Transverse colon (tissue), 4 donors: ENCODE measurements around the gene KCNG1. TPM values are rescaled to one million over a fixed set of nuclear protein-coding genes. Genes with fewer than 3 reads are reported as not detected.

ENCODE experiments used
- DNase-seq: peaks from one replicate; pipeline ENCODE4 v3.0.0-alpha.2; 2019
- H3K27ac ChIP-seq, 4 donors: fragments of 200-600 bp; sonication (generic); 2 replicates each; pipeline ENCODE4 v1.5.1; 2016 to 2018; ENCODE audit warnings: inconsistent platforms in 4 of 4
- H3K27me3 ChIP-seq: fragments of 200-600 bp; sonication (generic); 2 replicates; pipeline ENCODE4 v1.5.1; 2017; ENCODE audit warnings: inconsistent platforms
- H3K36me3 ChIP-seq, 4 donors: fragments of 200-600 bp; sonication (generic); 2 replicates each; pipeline ENCODE4 v1.5.1; 2017 to 2019; ENCODE audit warnings: inconsistent platforms in 4 of 4
- H3K4me1 ChIP-seq, 4 donors: fragments of 200-600 bp; sonication (generic); 2 replicates each; pipeline ENCODE4 v1.5.1; 2017 to 2020; ENCODE audit warnings: inconsistent platforms in 4 of 4
- H3K4me3 ChIP-seq, 4 donors: fragments of 200-600 bp; sonication (generic); 1 replicate in 1 of 4; 2 replicates in 3 of 4; pipeline versions ENCODE4 v1.5.1 to v1.6.1; 2017 to 2019; ENCODE audit warnings: inconsistent platforms in 4 of 4
- H3K9me3 ChIP-seq, 2 donors: fragments of 200-600 bp; sonication (generic); 2 replicates each; pipeline ENCODE4 v1.5.1; 2017 to 2019; ENCODE audit warnings: inconsistent platforms in 2 of 2
- EP300 ChIP-seq: sonication (generic); formaldehyde crosslinking; IDR thresholded peaks from one replicate; pipeline ENCODE4 v1.6.1; 2017; ENCODE audit warnings: antibody characterized with exemption, low read depth
- POLR2A ChIP-seq: fragments of 450-650 bp; IDR thresholded peaks from one replicate; pipeline ENCODE4 v1.6.1; 2016; ENCODE audit warnings: antibody characterized with exemption, mild to moderate bottlenecking, moderate library complexity
- POLR2AphosphoS5 ChIP-seq, 3 donors: sonication (generic); formaldehyde crosslinking; IDR thresholded peaks; one replicate each; pipeline ENCODE4 v1.6.1; 2016; ENCODE audit warnings: antibody characterized with exemption in 3 of 3
- WGBS, 2 donors: methylation state at CpG; one replicate each; pipeline ENCODE4 v1.1.5; 2018; ENCODE audit warnings: low coverage in 1 of 2; 5-methylcytosine and 5-hydroxymethylcytosine counted together
- in situ Hi-C, 4 donors: fragments of 200-750 bp; cut with MboI; loops; one replicate each; pipeline versions ENCODE4 v1.15.0 to v1.15.1; 2017; ENCODE audit warnings: low sequenced_read_pairs in 3 of 4, low pct_ligation_motif_present in 1 of 4, low pct_unique_long_range_greater_than_20kb in 1 of 4
- intact Hi-C: fragments of 100-400 bp; cut with DNase I; formaldehyde crosslinking; loops from one replicate; pipeline ENCODE4 v1.15.1; 2023; ENCODE audit warnings: low total_unique reads
- total RNA-seq, 4 donors: library from RNA; depleted of rRNA; stranded (reverse); fragments of >200 nt; gene quantifications; one replicate each; pipeline ENCODE4 v1.1.0, GENCODE V29; 2016
- TF ChIP-seq, protein P1 (sequence below), 5 experiments: fragments of 200-600 bp in 3 of 5; fragments of 450-650 bp in 2 of 5; sonication (generic) in 3 of 5; IDR thresholded peaks; 1 replicate in 2 of 5; 2 replicates in 3 of 5; pipeline ENCODE4 v1.5.1; 2016 to 2017; ENCODE audit warnings: antibody characterized with exemption in 5 of 5, inconsistent platforms in 3 of 5, mild to moderate bottlenecking in 2 of 5, moderate library complexity in 1 of 5

Gene KCNG1
- total RNA-seq, 4 donors from 2014 or later: 3.8 to 36.3 (median 8.9) TPM

DNA sequence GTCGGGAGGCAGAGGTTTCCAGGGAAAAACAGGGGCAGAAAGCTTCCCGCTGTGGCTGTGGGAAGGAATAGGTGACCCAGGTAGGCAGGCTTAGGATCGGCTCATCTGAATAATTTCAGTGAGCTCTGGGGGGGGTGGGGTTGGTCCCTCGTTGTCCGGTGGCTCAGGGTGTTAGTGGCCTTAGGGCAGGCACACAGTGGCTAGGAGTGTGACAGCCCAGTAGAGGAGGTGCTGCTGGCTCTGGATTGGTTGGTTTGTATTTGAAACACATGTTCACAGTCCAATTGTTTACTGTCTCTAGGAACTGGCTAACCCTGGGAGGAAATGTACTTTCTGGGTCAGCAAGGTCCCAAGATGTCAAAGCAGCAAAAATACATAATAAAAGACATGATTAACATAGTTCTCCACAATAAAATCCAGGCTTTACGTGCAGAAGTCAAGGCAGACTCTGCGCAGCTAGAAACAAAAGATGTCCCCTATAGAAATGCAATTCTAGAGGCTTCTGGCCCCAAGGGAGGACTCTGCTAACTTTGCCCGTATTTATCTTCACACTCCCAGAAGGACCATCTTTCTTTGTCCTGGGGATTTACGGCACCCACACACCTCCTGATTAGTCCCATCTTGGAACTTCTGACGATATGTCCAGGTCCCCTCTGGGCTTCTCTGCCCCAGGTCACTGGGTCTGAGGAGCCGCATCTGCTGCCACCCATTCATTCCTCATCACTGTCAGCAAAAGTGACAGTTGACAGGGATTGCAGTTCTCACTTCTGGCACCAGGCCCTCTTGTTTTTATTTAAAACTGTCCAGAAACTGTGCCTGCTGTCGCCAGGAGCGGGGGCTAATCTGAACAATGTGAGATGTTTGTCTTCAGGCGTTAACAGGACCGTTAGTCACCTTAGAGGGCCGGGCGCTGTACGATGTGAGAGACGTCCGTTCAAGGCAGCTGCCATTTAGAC lies 45.6 kb downstream of the KCNG1 start:
- DNase-seq: no peak
- in situ Hi-C loops (loop anchor here (25.0 kb wide), 3 partner anchors 610 to 660 kb away; no protein-coding TSS in a partner anchor), intact Hi-C loops (no loop called here)
- no peaks in the 10 kb centered on the region for H3K36me3 ChIP-seq
- TF ChIP-seq POLR2AphosphoS5 (IDR thresholded peaks at IDR 0.05) (no peak), POLR2A (no peak), EP300 (no peak)
- TF ChIP-seq, protein P1, sequence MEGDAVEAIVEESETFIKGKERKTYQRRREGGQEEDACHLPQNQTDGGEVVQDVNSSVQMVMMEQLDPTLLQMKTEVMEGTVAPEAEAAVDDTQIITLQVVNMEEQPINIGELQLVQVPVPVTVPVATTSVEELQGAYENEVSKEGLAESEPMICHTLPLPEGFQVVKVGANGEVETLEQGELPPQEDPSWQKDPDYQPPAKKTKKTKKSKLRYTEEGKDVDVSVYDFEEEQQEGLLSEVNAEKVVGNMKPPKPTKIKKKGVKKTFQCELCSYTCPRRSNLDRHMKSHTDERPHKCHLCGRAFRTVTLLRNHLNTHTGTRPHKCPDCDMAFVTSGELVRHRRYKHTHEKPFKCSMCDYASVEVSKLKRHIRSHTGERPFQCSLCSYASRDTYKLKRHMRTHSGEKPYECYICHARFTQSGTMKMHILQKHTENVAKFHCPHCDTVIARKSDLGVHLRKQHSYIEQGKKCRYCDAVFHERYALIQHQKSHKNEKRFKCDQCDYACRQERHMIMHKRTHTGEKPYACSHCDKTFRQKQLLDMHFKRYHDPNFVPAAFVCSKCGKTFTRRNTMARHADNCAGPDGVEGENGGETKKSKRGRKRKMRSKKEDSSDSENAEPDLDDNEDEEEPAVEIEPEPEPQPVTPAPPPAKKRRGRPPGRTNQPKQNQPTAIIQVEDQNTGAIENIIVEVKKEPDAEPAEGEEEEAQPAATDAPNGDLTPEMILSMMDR (IDR thresholded peaks at IDR 0.05): no peak
- 51 to 56% methylated on average over 7 to 20 of the region's 20 CpGs for WGBS, 2 donors
- no peaks in the 10 kb centered on the region for H3K9me3 ChIP-seq
- H3K27me3 ChIP-seq: peaks cover 18% of the 10 kb centered on the region
- H3K27ac ChIP-seq: no peak overlapping the region
- peaks cover 0 to 7% (median 7%) of the 10 kb centered on the region in 4 donors for H3K4me1 ChIP-seq
- no peak overlapping the region for H3K4me3 ChIP-seq

GRCh38 chr20:50975701-50976330 lies 47.1 kb downstream of the KCNG1 start:
- WGBS, 2 donors: 91 to 98% methylated on average over 6 to 10 of the region's 10 CpGs
- no peak for DNase-seq
- H3K27ac ChIP-seq: no peak overlapping the region
- in situ Hi-C loops: loop anchor here (25.0 kb wide), 3 partner anchors 611 to 661 kb away; no protein-coding TSS in a partner anchor
- no peaks in the 10 kb centered on the region for H3K4me1 ChIP-seq
- H3K27me3 ChIP-seq: peaks cover 18% of the 10 kb centered on the region
- no peak overlapping the region for H3K4me3 ChIP-seq
- no peak for TF ChIP-seq POLR2A
- intact Hi-C loops: no loop called here
- H3K36me3 ChIP-seq: no peaks in the 10 kb centered on the region
- H3K9me3 ChIP-seq: no peaks in the 10 kb centered on the region

DNA sequence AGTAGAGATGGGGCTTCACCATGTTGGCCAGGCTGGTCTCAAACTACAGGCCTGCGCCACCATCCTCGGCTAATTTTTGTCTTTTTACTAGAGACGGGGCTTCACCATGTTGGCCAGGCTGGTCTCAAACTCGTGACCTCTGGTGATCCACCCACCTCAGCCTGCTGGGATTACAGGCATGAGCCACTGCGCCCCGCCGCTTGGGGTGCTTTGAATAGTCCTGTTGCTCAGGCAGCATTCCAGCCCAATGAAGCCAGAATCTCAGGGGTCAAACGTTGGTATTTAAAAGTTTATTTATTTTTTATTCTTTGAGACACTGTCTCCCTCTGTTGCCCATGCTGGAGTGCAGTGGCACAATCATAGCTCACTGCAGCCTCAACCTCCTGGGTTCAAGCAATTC lies 53.0 kb downstream of the KCNG1 start:
- WGBS, 2 donors: 74 to 89% methylated on average over 3 to 8 of the region's 8 CpGs
- DNase-seq: no peak
- intact Hi-C loops: no loop called here
- Histone ChIP-seq H3K4me3 (no peak overlapping the region), H3K9me3 (no peaks in the 10 kb centered on the region), H3K27ac (no peak overlapping the region), H3K27me3 (no peaks in the 10 kb centered on the region), H3K36me3 (no peaks in the 10 kb centered on the region), H3K4me1 (no peaks in the 10 kb centered on the region)
- no peak for TF ChIP-seq EP300
- no peak for TF ChIP-seq POLR2A
- no peak for TF ChIP-seq POLR2AphosphoS5 (IDR thresholded peaks at IDR 0.05)
- TF ChIP-seq, protein P1 (IDR thresholded peaks at IDR 0.05): no peak
- in situ Hi-C loops: no loop called here

DNA sequence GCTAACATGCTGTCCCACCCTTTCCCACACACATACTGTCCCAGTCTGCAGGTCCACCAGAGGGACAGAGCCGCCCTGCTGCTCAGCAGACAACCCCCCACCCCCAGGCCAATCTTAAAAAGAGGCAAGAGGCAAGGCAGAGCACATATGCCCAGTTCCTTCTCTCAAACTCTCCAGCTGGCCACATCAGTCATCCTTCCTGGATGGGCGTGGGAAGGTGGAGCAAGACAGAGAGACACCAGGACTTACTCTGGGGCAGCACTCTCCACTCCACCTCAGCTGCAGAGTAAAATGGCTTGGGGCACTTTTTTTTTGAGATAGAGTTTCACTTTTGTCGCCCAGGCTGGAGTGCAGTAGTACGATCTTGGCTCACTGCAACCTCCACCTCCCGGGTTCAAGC lies 53.5 kb downstream of the KCNG1 start:
- intact Hi-C loops: no loop called here
- WGBS, 2 donors: 25 to 75% methylated on average over 1 to 5 of the region's 5 CpGs
- no peaks in the 10 kb centered on the region for H3K27me3 ChIP-seq
- H3K27ac ChIP-seq: no peak overlapping the region
- no peak for DNase-seq
- H3K9me3 ChIP-seq: no peaks in the 10 kb centered on the region
- H3K4me3 ChIP-seq: no peak overlapping the region
- H3K4me1 ChIP-seq: no peaks in the 10 kb centered on the region
- no peaks in the 10 kb centered on the region for H3K36me3 ChIP-seq
- TF ChIP-seq EP300 (no peak), POLR2AphosphoS5 (IDR thresholded peaks at IDR 0.05) (no peak), POLR2A (no peak)
- TF ChIP-seq, protein P1 (IDR thresholded peaks at IDR 0.05): no peak
- in situ Hi-C loops: no loop called here
